CD14-positive monocyte (primary cell): Measurements from ENCODE around the gene PTPRN2. TPM values are rescaled to one million over a fixed set of nuclear protein-coding genes. Genes with fewer than 3 reads are reported as not detected.

Experiments used
- DNase-seq, 3 donors: peaks; one replicate each; pipeline ENCODE4 v3.0.0-alpha.2; 2011 to 2022
- H2AFZ ChIP-seq: 2 replicates; pipeline ENCODE4 v1.6.0; 2012; ENCODE audit warnings: mild to moderate bottlenecking, low read depth, low read length, inconsistent platforms; ENCODE audit not compliant: insufficient read depth, poor library complexity, severe bottlenecking
- H3K27ac ChIP-seq, 2 donors: 1 replicate in 1 of 2; 2 replicates in 1 of 2; pipeline ENCODE4 v1.5.1; 2012 to 2013; ENCODE audit warnings: low read length in 2 of 2, control low read depth in 1 of 2, inconsistent platforms in 1 of 2, low read depth in 1 of 2, mild to moderate bottlenecking in 1 of 2
- H3K27me3 ChIP-seq, 2 donors: one replicate each; pipeline versions ENCODE4 v1.6.0 to v1.6.1; 2011 to 2013; ENCODE audit warnings: low read length in 2 of 2; ENCODE audit not compliant: control insufficient read depth in 2 of 2, insufficient read depth in 2 of 2
- H3K36me3 ChIP-seq, 2 donors: replicated peaks in 1 of 2; 1 replicate in 1 of 2; 2 replicates in 1 of 2; pipeline versions ENCODE4 v1.5.1 to v1.6.1; 2012 to 2013; ENCODE audit warnings: low read length in 2 of 2, control low read depth in 1 of 2, inconsistent platforms in 1 of 2, mild to moderate bottlenecking in 1 of 2; ENCODE audit not compliant: insufficient read depth in 2 of 2, control insufficient read depth in 1 of 2
- H3K4me1 ChIP-seq, 2 donors: 1 replicate in 1 of 2; 2 replicates in 1 of 2; pipeline versions ENCODE4 v1.5.1 to v1.6.1; 2012 to 2013; ENCODE audit warnings: low read length in 2 of 2, control low read depth in 1 of 2, inconsistent platforms in 1 of 2, mild to moderate bottlenecking in 1 of 2, moderate library complexity in 1 of 2; ENCODE audit not compliant: insufficient read depth in 2 of 2, control insufficient read depth in 1 of 2
- H3K4me2 ChIP-seq: replicated peaks from 2 replicates; pipeline ENCODE3; 2012; ENCODE audit warnings: low read length, moderate library complexity, mild to moderate bottlenecking; ENCODE audit not compliant: poor library complexity, severe bottlenecking; ENCODE audit errors: extremely low read depth
- H3K4me3 ChIP-seq, 3 experiments: fragments of 200-600 bp in 1 of 3; sonication (generic) in 1 of 3; replicated peaks in 1 of 3; 1 replicate in 2 of 3; 2 replicates in 1 of 3; pipeline ENCODE4 v1.5.1; 2011 to 2013; ENCODE audit warnings: low read length in 3 of 3, mild to moderate bottlenecking in 3 of 3, control low read depth in 2 of 3, low read depth in 2 of 3, inconsistent platforms in 1 of 3, moderate library complexity in 1 of 3
- H3K79me2 ChIP-seq: 2 replicates; pipeline ENCODE4 v1.6.0; 2012; ENCODE audit warnings: mild to moderate bottlenecking, control low read depth, inconsistent platforms, low read length, moderate library complexity; ENCODE audit not compliant: insufficient read depth
- H3K9ac ChIP-seq: 2 replicates; pipeline ENCODE4 v1.6.0; 2017; ENCODE audit warnings: low read length, mild to moderate bottlenecking; ENCODE audit not compliant: insufficient read depth, poor library complexity, severe bottlenecking
- H3K9me3 ChIP-seq, 2 donors: replicated peaks in 1 of 2; 1 replicate in 1 of 2; 2 replicates in 1 of 2; pipeline versions ENCODE4 v1.5.1 to v1.6.1; 2012 to 2013; ENCODE audit warnings: low read length in 2 of 2, control low read depth in 1 of 2; ENCODE audit not compliant: control insufficient read depth in 1 of 2, insufficient read depth in 1 of 2
- H4K20me1 ChIP-seq: 2 replicates; pipeline ENCODE4 v1.6.0; 2012; ENCODE audit warnings: mild to moderate bottlenecking, low read length, control low read depth, moderate library complexity; ENCODE audit not compliant: insufficient read depth
- H3K27ac Mint-ChIP-seq, 7 donors: one replicate each; pipeline ENCODE4 v1.8.0; 2020; ENCODE audit warnings: mild to moderate bottlenecking in 7 of 7, mixed read lengths in 7 of 7, moderate library complexity in 6 of 7, inconsistent platforms in 2 of 7
- H3K27me3 Mint-ChIP-seq, 3 donors: one replicate each; pipeline ENCODE4 v1.8.0; 2021 to 2022; ENCODE audit warnings: low read depth in 3 of 3, mild to moderate bottlenecking in 3 of 3, mixed read lengths in 3 of 3, moderate library complexity in 3 of 3, inconsistent platforms in 1 of 3
- H3K36me3 Mint-ChIP-seq, 2 donors: one replicate each; pipeline ENCODE4 v1.8.0; 2020; ENCODE audit warnings: mixed read lengths in 2 of 2, inconsistent platforms in 1 of 2, mild to moderate bottlenecking in 1 of 2
- H3K4me1 Mint-ChIP-seq: one replicate; pipeline ENCODE4 v1.8.0; 2020; ENCODE audit warnings: mild to moderate bottlenecking, mixed read lengths
- H3K4me3 Mint-ChIP-seq, 2 donors: one replicate each; pipeline ENCODE4 v1.8.0; 2020; ENCODE audit warnings: mild to moderate bottlenecking in 2 of 2, mixed read lengths in 2 of 2, moderate library complexity in 1 of 2
- H3K9me3 Mint-ChIP-seq, 7 donors: one replicate each; pipeline ENCODE4 v1.8.0; 2020 to 2022; ENCODE audit warnings: mixed read lengths in 7 of 7, mild to moderate bottlenecking in 6 of 7, moderate library complexity in 6 of 7, inconsistent platforms in 2 of 7
- CTCF ChIP-seq: fragments of 200-600 bp; IDR thresholded peaks from one replicate; pipeline ENCODE4 v1.8.0; 2022; ENCODE audit warnings: antibody characterized with exemption, mild to moderate bottlenecking
- WGBS: methylation state at CpG from one replicate; pipeline ENCODE4 v1.1.5; 2013; ENCODE audit warnings: missing lambda C conversion rate; ENCODE audit not compliant: insufficient coverage; 5-methylcytosine and 5-hydroxymethylcytosine counted together
- intact Hi-C, 2 donors: fragments of 100-400 bp; cut with micrococcal nuclease; formaldehyde crosslinking; loops; one replicate each; pipeline versions ENCODE4 v1.15.0 to v1.15.1; 2023
- polyA plus RNA-seq, 3 donors: library from polyadenylated mRNA; depleted of rRNA in 1 of 3; unstranded in 2 of 3; stranded (reverse) in 1 of 3; fragments of 300-500 nt in 2 of 3; fragments of >200 nt in 1 of 3; fragmentation: Illumina TruSeq in 2 of 3; gene quantifications; 1 replicate in 2 of 3; 2 replicates in 1 of 3; pipeline ENCODE4 v1.2.3, GENCODE V29; 2012 to 2021

Gene PTPRN2
- polyA plus RNA-seq, 3 donors: 0.25 to 1.4 (median 0.97) TPM

GRCh38 chr7:157840174-157840913 lies 747.3 kb downstream of the PTPRN2 start:
- no peak for DNase-seq
- peaks cover 0 to 4% of the 10 kb centered on the region in 2 donors for H3K27me3 ChIP-seq
- no peaks in the 10 kb centered on the region for H3K79me2 ChIP-seq
- intact Hi-C loops: no loop called here
- 96% methylated on average over 33 of the region's 36 CpGs for WGBS
- peaks cover 4% of the 10 kb centered on the region in 2 donors for H3K4me1 ChIP-seq
- H3K36me3 ChIP-seq: no peaks in the 10 kb centered on the region
- Mint-ChIP-seq H3K4me1 (peaks cover 2% of the 10 kb centered on the region), H3K4me3 (no peak overlapping the region), H3K9me3 (peaks cover 0 to 2% (median 0%) of the 10 kb centered on the region in 7 donors), H3K36me3 (no peaks in the 10 kb centered on the region), H3K27ac (no peak overlapping the region), H3K27me3 (peaks cover 3 to 14% (median 8%) of the 10 kb centered on the region in 3 donors)
- no peak overlapping the region for H2AFZ ChIP-seq
- H3K4me2 ChIP-seq: no peak overlapping the region
- no peak overlapping the region for H3K9ac ChIP-seq
- H3K27ac ChIP-seq: no peak overlapping the region
- peaks cover 7 to 13% of the 10 kb centered on the region in 2 donors for H3K9me3 ChIP-seq
- H4K20me1 ChIP-seq: no peaks in the 10 kb centered on the region
- no peak for TF ChIP-seq CTCF
- no peak overlapping the region for H3K4me3 ChIP-seq

DNA sequence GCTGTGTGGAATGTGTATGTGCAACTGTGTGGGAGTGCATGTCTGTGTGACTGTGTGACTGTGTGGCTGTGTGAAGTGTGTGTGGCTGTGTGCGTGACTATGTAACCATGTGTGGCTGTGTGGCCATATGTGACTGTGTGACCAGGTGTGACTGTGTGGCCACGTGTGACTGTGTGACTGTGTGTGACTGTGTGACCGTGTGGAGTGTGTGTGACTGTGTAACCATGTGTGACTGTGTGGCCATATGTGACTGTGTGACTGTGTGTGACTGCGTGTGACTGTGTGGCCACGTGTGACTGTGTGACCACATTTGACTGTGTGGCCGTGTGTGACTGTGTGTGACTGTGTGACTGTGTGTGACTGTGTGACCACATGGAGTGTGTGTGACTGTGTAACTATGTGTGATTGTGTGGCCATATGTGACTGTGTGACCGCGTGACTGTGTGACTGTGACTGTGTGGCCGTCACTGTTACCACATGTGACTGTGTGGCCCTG lies 747.9 kb downstream of the PTPRN2 start:
- Histone ChIP-seq H3K4me1 (no peaks in the 10 kb centered on the region), H3K9ac (no peak overlapping the region), H3K27me3 (peaks cover 0 to 4% of the 10 kb centered on the region in 2 donors), H3K27ac (no peak overlapping the region), H3K4me3 (no peak overlapping the region), H3K9me3 (peaks cover 7 to 13% of the 10 kb centered on the region in 2 donors), H4K20me1 (no peaks in the 10 kb centered on the region), H3K79me2 (no peaks in the 10 kb centered on the region), H3K4me2 (no peak overlapping the region), H2AFZ (no peak overlapping the region), H3K36me3 (no peaks in the 10 kb centered on the region)
- DNase-seq: no peak
- Mint-ChIP-seq H3K4me3 (no peak overlapping the region), H3K27ac (no peak overlapping the region), H3K27me3 (peaks cover 4 to 10% (median 8%) of the 10 kb centered on the region in 3 donors), H3K9me3 (peaks cover 0 to 2% (median 0%) of the 10 kb centered on the region in 7 donors), H3K36me3 (no peaks in the 10 kb centered on the region), H3K4me1 (no peaks in the 10 kb centered on the region)
- WGBS: 98% methylated on average over 9 of the region's 9 CpGs
- intact Hi-C loops: no loop called here
- no peak for TF ChIP-seq CTCF
